Adrenal gland (tissue), 5 donors: ENCODE results near the gene GLOD5.

Source experiments
- POLR2A ChIP-seq, 2 donors: fragments of 450-650 bp; IDR thresholded peaks; one replicate each; pipeline ENCODE4 v1.6.1; 2017; ENCODE audit warnings: antibody characterized with exemption in 2 of 2, mild to moderate bottlenecking in 2 of 2, moderate library complexity in 1 of 2
- TF ChIP-seq, protein P1 (sequence below), 6 experiments: fragments of 450-650 bp in 4 of 6; fragments of 200-600 bp in 2 of 6; sonication (generic) in 1 of 6; IDR thresholded peaks; 1 replicate in 5 of 6; 2 replicates in 1 of 6; pipeline versions ENCODE4 v1.5.1 to v1.8.0; 2016 to 2021; ENCODE audit warnings: antibody characterized with exemption in 6 of 6, mild to moderate bottlenecking in 2 of 6, moderate library complexity in 1 of 6
- donor health status: DM: no; HTN: no; CAD: no.

DNA sequence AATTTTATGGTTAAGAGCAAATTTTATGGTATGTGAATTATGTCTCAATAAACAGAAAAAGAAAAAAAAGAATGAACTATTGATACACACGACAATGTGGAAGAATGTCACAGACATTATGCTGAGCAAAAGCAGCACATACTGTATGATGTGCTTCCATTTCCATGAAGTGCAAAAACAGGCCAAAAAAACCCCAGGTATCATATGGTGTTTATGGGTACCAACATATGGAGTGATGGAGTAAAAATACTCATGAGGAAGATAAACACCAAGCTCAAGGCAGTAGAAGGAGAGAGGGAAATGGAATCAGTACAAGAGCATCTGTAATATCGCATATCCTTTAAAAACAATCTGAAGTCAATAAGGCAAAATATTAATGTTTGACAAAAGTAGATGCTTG lies 20.7 kb downstream of the GLOD5 start:
- TF ChIP-seq, protein P1, sequence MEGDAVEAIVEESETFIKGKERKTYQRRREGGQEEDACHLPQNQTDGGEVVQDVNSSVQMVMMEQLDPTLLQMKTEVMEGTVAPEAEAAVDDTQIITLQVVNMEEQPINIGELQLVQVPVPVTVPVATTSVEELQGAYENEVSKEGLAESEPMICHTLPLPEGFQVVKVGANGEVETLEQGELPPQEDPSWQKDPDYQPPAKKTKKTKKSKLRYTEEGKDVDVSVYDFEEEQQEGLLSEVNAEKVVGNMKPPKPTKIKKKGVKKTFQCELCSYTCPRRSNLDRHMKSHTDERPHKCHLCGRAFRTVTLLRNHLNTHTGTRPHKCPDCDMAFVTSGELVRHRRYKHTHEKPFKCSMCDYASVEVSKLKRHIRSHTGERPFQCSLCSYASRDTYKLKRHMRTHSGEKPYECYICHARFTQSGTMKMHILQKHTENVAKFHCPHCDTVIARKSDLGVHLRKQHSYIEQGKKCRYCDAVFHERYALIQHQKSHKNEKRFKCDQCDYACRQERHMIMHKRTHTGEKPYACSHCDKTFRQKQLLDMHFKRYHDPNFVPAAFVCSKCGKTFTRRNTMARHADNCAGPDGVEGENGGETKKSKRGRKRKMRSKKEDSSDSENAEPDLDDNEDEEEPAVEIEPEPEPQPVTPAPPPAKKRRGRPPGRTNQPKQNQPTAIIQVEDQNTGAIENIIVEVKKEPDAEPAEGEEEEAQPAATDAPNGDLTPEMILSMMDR (IDR thresholded peaks at IDR 0.05), result no peak
- no peak for TF ChIP-seq POLR2A (IDR thresholded peaks at IDR 0.05)
